HK-2 (cell line): Measurements from ENCODE around the gene OPHN1.
"Not testable (repeated sequence)": the region's sequence is repeated elsewhere in the genome, so short reads cannot be mapped to it uniquely, and the experiment has no call there.

Source experiments
- DNase-seq: peaks from one replicate; pipeline ENCODE4 v3.0.0-alpha.2; 2018; ENCODE audit not compliant: unreplicated experiment

OPHN1 gene

DNA sequence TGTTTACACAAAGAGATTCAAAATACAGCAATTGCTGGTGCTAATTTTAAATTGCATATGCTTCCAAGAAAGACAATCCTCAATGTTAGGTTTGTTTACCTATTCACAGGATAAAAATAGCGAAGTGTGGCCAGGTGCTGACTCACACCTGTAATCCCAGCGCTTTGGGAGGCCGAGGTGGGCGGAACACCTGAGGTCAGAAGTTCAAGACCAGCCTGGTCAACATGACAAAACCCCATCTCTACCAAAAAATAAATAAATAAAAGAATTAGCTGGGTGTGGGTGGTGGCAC is 77.7 kb downstream of the OPHN1 start:
- no peak for DNase-seq

DNA sequence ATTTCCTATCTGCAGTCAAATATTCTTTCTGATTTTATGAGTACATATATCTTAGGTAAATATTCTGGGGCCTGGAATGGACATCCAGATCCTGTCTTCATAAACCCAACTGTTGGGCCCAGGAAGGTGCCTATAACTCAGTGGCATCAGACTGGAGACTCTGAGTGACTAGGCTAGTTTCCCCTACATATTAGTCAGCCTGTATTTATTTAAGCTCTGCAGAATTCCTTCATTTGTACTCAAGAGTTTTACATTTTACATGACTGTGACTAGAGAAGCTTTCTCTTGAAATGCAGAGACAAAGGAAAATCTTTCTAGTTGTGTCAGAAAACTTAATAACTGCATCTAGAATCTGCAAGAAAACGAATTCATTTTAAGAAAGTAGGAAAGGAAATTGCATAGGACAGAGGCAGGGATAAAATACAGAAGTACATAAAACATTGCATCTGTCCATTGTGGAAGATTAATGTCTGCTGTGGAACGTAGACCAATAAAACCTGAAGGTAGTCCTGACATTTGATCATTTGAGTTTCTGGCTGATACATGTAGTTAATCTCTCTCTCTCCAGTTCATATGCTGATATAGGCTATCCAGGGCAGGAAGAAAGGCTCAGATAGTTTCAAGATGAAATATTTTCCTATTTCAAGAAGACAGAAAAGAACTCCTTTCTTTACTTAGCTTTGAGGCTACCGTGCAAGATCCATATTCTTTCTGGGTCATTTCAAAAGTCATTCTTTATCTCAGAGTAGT is 78.2 kb downstream of the OPHN1 start:
- DNase-seq = no peak

DNA sequence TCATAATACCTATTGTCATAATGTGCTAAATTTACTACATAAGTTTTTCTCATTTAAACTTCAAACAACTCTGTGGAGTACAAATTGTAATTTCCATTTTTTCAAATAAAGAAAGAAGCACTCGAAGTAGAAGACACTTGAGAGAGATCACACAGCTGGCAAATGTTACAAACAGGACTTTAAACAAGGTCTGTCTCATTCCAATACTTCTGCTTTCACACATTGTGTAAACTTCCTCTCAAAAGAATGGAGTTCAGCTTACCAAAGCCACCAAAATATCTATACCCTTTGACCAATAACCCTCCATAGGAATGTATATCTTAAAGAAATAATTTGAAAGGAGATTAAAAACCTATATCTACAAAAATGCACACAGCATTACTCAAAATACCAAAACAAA is 88.3 kb downstream of the OPHN1 start:
- DNase-seq = no peak

DNA sequence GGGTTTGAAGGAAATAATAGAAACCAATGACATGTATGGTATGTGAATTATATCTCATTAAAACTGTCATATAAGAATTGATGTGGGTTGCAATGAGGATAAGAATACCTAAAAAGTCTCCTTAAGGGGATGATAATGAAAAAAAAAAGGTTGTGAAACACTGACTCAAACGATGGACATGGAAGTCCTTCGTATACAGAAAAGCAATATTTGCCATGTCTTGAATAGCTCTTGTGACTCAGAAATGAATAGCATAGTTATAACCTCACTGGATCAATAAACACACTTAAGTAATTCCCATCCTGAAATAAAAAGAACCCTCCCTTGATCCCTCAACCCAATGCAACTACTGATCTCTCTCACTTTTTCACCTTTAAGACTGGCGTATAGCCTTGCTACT is 89.7 kb downstream of the OPHN1 start:
- no peak for DNase-seq

DNA sequence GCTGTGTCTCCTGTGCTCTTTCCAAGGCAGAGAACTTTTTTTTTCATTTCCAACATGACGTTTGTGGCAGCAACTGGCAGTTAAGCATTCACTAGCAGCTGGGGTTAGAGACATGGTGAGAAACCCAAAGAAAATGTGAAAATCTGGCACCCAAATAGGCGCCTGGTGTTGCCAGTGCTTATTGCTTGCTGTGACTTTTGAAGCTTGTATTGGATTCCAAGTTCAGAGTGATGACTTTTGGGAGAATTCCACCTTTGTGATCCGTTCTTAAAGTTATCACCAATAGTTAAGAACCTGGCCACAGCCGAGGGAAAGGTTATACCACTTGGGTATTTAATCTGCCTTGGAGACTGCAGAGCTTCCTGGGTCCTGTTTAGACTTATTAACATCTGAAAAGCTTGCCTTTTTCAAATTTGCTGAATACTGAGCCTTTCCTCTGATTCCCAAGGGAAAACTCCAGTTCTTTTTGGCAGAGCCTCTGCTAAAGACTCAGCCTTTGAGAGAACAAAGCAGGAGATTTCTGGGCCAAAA is 101.0 kb downstream of the OPHN1 start:
- no peak for DNase-seq

DNA sequence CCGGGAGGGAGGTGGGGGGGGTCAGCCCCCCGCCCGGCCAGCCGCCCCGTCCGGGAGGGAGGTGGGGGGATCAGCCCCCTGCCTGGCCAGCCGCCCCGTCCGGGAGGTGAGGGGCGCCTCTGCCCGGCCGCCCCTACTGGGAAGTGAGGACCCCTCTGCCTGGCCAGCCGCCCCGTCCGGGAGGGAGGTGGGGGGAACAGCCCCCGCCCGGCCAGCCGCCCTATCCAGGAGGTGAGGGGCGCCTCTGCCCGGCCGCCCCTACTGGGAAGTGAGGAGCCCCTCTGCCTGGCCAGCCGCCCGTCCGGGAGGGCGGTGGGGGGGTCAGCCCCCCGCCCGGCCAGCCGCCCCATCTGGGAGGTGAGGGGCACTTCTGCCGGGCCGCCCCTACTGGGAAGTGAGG is 106.5 kb downstream of the OPHN1 start:
- not testable (repeated sequence) for DNase-seq

DNA sequence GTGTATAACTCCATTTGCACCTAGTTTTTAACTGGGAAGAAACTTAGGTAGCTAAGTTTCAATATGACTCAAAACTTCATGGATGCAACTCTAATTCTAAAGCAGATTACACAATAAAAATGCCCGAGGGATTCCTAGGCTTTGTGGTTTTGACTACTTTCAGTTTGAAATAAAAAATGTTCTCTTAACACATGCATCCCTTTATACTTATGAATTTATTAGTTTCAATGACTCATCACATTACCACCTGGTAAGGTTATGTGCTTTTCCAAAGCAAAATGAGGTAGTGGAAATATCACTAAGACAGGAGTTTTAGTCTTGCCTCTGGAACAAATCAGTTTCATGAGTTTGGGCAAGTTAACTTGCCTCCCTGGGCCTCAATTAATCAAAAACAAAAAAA is 125.5 kb downstream of the OPHN1 start:
- no peak for DNase-seq

DNA sequence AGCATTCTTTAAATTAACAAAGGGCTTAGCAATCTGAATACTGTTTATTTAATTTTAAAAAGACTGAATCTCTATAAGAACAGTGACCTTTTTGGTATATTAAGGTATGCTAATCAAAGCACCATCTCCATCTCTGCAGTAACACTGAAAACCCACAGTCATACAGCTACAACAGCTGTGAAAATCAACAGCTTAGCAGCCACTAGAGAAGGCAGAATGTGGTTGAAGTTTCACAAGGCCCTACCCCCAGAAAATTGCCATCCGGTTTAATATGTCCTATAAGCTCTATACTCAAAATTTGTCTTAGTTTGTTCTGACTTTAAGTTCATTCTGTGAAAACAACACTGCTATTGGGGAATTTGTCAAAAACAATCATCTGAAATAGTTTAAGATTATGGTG is 128.7 kb downstream of the OPHN1 start:
- DNase-seq = no peak

DNA sequence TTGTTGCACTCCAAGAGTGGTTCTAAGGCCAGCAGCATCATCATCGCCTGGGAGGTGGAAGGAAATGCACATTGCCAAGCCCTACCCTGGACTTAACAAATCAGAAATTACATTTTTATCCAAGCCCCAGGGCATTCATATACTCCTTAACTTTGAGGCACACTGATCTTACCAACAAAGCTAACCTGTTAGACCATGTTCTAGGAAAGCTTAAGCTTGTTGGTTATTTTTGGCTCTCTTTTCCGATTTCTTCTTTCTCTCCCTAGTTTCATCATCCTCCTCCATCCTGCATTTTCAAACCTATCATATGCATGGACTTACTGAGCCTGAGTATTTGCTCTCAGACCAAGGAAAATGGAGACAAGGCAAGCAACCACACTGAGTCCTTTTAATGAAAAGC is 133.4 kb downstream of the OPHN1 start:
- no peak for DNase-seq

DNA sequence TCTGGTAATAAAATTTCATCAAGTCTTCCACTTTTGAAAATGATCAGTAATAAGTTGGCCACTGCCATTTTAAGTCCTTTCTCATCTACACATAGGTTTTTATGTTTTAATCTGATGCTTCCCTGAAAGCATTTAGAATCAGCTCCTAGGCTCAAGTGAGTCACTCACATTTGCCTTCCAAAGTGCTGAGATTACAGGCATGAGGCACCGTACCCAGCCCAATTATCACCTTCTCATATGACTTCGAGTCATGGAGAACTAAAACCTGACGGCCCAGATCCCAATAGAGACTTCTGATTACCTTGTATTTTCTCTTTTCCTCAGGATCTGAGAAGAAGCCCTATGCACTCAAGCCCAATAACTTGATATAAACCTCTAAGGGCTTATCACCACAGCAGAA is 140.8 kb downstream of the OPHN1 start:
- no peak for DNase-seq

DNA sequence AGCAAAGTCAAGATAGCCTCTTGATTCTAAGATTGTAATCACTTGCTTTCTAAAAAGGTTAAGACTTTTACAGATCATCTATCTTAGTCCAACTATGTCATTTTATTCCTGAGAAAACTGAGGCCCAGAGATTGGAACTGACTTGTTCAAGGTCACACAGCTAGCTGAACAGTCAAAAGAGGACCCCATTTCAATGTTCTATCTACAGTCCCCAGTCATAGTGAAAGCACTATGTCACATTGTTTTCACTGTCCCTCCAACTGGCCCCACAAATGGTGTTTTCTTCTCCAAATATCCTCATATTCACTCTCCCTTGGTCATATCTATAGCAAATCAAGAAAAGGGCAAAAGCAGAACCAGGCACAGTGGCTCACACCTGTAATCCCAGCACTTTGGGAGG is 145.2 kb downstream of the OPHN1 start:
- DNase-seq = no peak

DNA sequence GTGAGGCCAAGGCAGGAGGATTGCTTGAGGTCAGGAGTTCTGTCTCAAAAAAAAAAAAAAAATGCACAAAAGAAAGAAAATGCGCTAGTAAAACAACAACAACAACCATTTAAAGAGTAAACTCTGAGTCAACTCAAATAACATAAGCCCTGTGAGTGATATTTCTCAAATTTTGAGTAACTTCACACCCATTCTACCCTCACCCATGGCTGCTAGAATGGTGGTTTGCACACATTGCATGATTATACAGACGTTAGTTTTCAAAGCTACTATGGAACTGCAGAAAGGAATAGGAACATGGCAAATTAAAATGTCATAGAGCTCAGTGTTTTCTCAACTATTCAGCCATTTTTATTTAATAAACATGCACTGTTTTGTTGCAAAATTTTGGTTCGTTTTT is 145.9 kb downstream of the OPHN1 start:
- DNase-seq = no peak

DNA sequence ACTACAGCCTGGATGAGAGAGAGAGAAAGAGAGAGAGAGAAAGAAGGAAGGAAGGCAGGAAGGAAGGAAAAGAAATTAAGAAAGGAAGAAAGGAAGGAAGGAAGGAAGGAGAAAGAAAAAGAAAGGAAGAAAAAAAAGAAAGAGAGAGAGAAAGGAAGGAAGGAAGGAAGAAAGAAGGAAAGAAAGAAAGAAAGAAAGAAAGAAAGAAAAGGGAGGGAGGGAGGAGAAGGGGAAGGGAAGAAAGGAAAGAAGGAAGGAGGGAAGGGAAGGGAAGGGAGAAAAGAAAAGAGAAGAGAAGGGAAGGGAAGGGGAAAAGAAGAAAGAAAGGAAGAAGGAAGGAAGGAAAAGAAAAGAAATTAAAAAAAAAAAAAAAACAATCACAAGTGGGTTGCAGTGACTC is 146.3 kb downstream of the OPHN1 start:
- no peak for DNase-seq

DNA sequence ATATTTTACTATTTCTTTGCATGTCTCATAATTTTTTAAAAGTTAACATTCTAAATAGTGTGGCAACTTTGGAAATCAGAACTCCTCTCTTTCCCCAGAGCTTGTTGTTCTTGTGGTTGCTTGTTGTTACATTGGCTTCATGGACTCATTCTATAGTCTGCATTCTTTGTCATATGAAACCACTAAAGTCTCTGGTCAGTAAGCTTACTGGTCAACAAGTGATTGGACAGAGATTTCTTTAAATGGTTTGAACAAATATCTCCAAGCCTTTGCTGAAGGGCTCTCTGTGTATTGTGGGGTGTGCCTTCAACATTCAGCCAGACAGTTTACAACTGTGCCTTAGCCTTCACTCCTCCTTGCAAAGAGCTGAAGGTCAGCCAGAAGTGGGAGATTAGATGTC is 147.2 kb downstream of the OPHN1 start:
- DNase-seq = no peak

DNA sequence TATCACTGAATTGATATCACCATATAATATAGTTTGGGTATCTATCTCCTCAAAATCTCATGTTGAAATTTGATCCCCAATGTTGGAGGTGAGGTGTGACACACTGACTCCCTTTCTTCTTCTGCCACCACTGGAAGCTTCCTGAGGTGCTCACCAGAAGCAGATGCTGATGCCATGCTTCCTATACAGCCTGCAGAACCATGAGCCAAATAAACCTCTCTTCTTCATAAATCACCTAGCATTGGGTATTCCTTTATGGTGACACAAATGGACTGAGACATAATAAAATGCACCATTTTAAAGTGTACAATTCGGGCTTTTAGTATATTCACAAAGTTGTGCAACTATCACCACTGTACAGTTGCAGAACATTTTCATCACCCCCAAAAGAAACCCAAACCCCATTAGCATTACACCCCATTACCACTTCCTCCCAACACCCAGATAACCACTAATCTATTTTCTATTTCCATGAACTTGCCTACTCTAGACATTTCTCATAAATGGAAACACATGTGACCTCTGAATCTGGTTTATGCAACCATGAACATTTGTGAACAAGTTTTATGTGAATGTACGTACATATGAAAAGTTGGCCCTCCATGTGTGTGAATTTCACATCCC is 148.9 kb downstream of the OPHN1 start:
- no peak for DNase-seq

DNA sequence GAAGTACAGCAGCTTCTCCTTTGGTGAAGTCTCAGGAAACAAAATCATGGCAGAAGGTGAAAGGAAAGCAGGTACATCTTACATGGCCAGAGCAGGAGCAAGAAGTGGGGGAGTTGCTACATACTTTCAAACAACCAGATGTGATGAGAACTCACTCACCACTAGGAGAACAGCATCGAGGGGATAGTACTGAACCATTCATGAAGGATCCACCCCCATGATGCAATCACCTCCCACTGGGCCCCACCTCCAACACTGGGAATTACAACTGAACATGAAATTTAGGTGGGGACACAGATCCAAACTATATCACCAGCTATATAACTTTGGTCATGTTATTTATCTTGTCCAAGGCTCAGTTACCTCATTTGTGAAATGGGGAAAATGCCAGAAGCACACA is 159.4 kb downstream of the OPHN1 start:
- DNase-seq = no peak

DNA sequence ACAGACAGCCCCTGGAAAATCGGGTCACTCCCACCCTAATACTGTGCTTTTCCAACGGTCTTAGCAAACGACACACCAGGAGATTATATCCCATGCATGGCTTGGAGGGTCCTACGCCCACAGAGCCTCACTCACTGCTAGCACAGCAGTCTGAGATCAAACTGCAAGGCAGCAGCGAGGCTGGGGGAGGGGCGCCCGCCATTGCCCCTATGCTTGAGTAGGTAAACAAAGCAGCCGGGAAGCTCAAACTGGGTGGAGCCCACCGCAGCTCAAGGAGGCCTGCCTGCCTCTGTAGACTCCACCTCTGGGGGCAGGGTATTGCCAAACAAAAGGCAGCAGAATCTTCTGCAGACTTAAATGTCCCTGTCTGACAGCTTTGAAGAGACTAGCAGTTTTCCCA is 168.5 kb downstream of the OPHN1 start:
- not testable (repeated sequence) for DNase-seq

DNA sequence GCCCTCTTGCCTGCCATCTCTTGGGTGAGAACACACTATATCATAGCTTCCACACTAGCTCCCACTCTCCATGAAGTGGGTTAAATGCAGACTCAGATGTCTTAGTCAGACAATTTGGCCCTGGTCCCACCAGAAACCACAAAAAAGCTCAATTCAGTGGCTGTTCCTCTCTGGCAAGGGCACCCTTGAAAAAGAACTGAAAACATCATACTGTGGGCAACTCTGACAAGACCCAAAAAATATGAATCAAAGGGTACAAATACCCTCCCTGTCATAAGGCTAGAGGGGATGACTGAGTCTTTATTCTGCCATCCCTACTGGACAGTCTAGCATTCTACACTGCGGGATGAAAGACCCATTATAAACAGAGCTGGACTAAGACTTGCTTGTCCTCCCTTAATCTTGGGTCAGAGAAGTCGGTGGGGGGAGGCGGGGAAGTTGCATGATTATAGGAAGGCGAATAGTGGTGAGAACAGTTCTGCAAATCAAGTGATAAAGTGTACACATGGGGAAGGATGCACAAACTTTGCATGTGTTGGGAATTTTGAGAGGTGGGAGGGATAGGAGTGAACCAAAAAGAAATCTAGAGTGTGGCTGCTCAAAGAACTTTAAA is 172.1 kb downstream of the OPHN1 start:
- no peak for DNase-seq

DNA sequence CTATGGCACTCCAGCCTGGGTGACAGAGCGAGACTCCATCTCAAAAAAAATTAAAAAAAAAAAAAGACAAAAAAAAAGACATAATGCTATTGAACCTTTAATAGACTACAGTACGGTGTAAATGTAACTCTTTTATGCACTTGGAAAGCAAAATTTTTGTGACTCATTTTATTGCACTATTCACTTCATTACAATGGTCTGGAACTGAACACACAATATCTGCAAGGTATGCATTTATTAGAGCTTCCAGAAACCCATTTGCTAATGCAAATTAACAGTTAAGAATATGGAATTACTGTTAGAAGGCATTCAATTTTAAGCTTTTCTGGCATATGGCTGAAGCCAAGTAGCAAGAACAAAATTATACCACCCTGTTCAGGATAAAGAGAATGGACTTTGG is 176.3 kb downstream of the OPHN1 start:
- no peak for DNase-seq

DNA sequence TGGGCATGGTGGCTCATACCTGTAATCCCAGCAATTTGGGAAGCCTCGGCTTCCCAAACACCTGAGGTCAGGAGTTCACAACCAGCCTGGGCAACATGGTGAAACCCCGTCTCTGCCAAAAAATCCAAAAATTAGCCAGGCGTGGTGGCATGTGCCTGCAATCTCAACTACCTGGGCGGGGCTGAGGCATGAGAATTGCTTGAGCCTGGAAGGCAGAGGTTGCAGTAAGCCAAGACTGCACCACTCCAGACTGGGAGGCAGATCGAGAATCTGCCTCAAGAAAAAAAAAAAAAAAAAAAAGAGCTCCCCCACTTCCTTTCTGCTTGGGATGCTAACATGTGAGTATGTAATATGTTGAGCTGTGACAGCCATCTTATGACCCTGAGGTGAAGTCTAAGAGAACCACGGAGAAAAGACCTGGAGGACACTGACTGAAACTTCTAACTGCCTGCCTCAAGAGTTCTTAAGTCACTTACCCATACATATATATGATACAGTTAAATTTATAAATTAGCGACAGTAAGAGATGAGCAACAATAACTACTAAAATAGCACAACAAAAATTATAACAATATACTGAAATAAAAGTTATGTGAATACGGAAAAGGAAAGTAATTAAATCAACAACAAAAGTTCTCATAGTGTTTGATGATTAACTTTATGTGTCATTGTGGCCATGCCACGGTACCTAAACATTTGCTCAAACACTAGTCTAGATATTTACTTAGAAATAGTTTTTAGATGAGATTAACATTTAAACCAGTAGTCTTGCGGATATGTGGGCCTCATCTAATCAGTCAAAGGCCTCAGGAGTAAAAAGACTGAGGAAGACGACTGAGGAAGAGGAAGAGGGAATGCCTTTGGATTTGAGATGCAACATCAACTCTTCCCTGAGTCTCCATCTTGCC is 178.3 kb downstream of the OPHN1 start:
- DNase-seq = no peak

DNA sequence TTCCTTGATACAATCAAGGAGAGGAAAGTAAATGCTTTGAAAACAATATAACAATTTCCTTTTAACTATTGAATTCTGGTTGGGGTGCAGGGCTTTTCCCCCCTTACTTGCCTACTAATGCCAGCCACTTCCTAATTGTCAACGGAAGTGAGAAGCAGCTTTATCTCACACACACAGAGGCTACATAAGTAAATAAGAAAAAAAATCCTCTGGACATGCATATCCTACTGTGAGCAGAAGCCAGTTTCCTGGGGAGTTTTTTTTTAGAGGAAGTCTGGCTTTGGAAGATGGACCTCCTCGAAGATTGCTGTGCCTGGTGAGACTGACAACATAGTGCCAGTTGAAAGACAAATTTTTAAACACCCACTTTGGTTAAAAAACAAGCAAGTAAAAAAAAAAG is 180.6 kb downstream of the OPHN1 start:
- no peak for DNase-seq

DNA sequence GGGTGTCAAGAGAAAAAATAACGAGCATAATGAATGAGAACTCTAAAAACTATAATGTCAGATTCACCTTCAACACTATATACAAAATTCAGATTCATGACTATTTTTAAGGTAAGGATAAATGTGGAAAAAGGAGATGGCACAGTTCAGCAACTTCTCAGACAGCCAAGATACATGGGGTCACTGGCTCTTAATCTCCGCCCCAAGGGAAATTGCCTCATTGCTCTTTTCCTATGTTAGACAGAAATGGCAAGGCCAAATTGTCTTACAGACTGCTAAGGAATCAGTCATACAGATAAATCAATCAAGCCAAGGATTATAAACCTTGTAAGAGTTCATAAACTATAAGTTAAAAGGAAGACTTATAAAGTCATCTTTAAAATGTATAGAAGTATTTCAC is 183.4 kb downstream of the OPHN1 start:
- no peak for DNase-seq
